Glutamatergic neuron (in vitro differentiated cells): ENCODE data around the gene HTR2C. TPM values are rescaled to one million over a fixed set of nuclear protein-coding genes. Genes with fewer than 3 reads are reported as not detected.

Source experiments
- DNase-seq: peaks from one replicate; pipeline ENCODE4 v3.0.0; 2022
- H3K27ac Mint-ChIP-seq: one replicate; pipeline ENCODE4 v1.8.0; 2020; ENCODE audit warnings: mild to moderate bottlenecking, mixed read lengths, inconsistent platforms; ENCODE audit not compliant: unreplicated experiment
- H3K27me3 Mint-ChIP-seq: one replicate; pipeline ENCODE4 v1.8.0; 2020; ENCODE audit warnings: mild to moderate bottlenecking, moderate library complexity, mixed read lengths, inconsistent platforms; ENCODE audit not compliant: unreplicated experiment
- H3K36me3 Mint-ChIP-seq: one replicate; pipeline ENCODE4 v1.8.0; 2020; ENCODE audit warnings: mild to moderate bottlenecking, mixed read lengths, inconsistent platforms; ENCODE audit not compliant: unreplicated experiment
- H3K4me1 Mint-ChIP-seq: one replicate; pipeline ENCODE4 v1.8.0; 2020; ENCODE audit warnings: mild to moderate bottlenecking, low read depth, mixed read lengths, inconsistent platforms; ENCODE audit not compliant: unreplicated experiment
- H3K4me3 Mint-ChIP-seq: one replicate; pipeline ENCODE4 v1.8.0; 2020; ENCODE audit warnings: mild to moderate bottlenecking, mixed read lengths, inconsistent platforms; ENCODE audit not compliant: unreplicated experiment
- H3K9me3 Mint-ChIP-seq: one replicate; pipeline ENCODE4 v1.8.0; 2020; ENCODE audit warnings: mild to moderate bottlenecking, moderate library complexity, mixed read lengths, inconsistent platforms; ENCODE audit not compliant: unreplicated experiment
- total RNA-seq: library from RNA; stranded (reverse); fragmentation: NEBNext Ultra II Directional; extraction: Animal tissue kit (Norgen Biotek cat#: 25700); gene quantifications from one replicate; pipeline ENCODE4 v1.2.1, GENCODE V29; 2021; ENCODE audit not compliant: unreplicated experiment
- TF ChIP-seq, protein P1 (sequence below): fragments of 200-600 bp; sonication (generic); IDR thresholded peaks from one replicate; pipeline ENCODE4 v1.5.0; 2021; ENCODE audit not compliant: partially characterized antibody, unreplicated experiment

HTR2C gene
- total RNA-seq, 1 donor from 2014 or later, result not detected

DNA sequence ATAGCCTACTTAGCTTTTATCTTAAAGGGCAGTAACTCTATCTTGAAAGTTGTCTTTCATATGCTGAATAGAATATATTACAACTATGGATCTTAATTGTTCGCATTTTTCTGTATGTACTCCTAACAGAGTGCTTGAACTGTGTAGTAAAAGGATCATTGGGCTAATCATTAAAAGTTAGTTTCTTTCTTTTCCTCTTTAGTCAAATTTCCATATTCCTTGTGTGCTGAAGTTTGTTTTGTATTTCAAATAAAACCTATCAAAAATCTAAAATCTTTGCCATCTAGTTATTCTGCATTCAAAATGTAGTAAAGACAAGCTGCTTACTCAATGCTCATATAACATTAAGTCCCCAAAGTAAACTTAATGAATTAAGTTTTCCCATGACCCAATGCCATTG, 182.7 kb downstream of the HTR2C start:
- no peak for DNase-seq
- Mint-ChIP-seq H3K4me3 (no peak overlapping the region), H3K4me1 (no peaks in the 10 kb centered on the region), H3K36me3 (no peaks in the 10 kb centered on the region), H3K27me3 (no peaks in the 10 kb centered on the region), H3K27ac (no peak overlapping the region), H3K9me3 (no peaks in the 10 kb centered on the region)
- TF ChIP-seq, protein P1, sequence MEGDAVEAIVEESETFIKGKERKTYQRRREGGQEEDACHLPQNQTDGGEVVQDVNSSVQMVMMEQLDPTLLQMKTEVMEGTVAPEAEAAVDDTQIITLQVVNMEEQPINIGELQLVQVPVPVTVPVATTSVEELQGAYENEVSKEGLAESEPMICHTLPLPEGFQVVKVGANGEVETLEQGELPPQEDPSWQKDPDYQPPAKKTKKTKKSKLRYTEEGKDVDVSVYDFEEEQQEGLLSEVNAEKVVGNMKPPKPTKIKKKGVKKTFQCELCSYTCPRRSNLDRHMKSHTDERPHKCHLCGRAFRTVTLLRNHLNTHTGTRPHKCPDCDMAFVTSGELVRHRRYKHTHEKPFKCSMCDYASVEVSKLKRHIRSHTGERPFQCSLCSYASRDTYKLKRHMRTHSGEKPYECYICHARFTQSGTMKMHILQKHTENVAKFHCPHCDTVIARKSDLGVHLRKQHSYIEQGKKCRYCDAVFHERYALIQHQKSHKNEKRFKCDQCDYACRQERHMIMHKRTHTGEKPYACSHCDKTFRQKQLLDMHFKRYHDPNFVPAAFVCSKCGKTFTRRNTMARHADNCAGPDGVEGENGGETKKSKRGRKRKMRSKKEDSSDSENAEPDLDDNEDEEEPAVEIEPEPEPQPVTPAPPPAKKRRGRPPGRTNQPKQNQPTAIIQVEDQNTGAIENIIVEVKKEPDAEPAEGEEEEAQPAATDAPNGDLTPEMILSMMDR, result no peak

DNA sequence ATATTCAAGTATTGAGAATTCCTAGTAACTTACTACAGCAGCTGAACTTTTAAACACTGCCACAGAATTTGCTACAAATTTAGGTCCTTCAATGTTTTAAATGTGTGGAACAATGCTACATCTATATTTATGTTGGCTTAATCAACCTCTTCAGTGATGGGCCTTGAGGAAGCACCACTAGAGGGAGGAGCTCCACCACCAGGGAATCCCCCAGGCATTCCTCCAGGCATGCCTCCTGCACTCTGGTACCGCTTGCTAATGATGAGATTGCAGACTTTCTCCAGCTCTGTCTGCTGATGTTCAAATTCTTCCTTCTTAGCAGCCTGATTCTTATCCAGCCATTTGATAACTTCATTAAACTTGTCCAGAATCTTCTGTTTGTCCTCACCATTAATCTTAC, 190.8 kb downstream of the HTR2C start:
- no peak overlapping the region for H3K4me3 Mint-ChIP-seq
- H3K36me3 Mint-ChIP-seq, result no peaks in the 10 kb centered on the region
- TF ChIP-seq, protein P1, result no peak
- no peaks in the 10 kb centered on the region for H3K9me3 Mint-ChIP-seq
- no peaks in the 10 kb centered on the region for H3K27me3 Mint-ChIP-seq
- DNase-seq, result no peak
- H3K4me1 Mint-ChIP-seq, result no peaks in the 10 kb centered on the region
- no peak overlapping the region for H3K27ac Mint-ChIP-seq

DNA sequence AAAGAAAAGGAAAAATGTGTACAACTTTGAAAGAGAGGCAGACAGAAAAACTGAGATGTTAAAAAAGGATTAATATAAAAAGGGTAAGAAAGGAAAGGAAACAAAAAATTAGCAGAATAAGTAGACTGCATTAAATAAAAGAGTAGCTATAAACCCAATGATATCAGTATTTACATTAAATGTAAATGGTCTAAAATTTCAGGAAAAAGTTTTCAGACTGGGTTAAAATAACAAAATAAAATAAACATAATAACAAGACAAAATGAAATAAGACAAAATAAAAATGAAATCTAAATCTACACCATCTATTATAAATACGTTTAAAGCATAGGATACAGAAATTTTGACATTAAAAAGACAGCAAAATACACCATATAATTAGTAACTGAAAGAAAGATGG, 199.0 kb downstream of the HTR2C start:
- Mint-ChIP-seq H3K4me1 (no peaks in the 10 kb centered on the region), H3K9me3 (no peaks in the 10 kb centered on the region), H3K36me3 (no peaks in the 10 kb centered on the region), H3K27ac (no peak overlapping the region), H3K27me3 (no peaks in the 10 kb centered on the region), H3K4me3 (no peak overlapping the region)
- TF ChIP-seq, protein P1, result no peak
- DNase-seq, result no peak

DNA sequence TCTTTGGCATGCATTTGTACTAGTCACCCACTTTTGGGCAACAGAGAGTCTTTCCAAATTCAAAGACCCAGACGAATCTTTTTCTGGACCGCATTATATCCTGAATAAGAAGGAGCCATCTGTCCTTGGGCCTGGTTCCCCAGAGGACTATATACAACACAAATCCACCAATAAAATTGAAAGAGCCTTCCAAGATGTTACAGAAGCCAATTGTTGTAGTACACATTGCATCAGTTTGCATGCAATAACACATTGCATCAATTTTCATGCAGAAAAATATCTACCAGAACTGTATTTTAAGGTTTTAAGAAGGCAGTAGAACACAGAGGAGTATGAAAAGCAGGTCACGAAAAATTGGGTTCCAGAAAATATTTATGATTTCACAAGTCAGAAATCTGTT, 203.2 kb downstream of the HTR2C start:
- TF ChIP-seq, protein P1, result no peak

DNA sequence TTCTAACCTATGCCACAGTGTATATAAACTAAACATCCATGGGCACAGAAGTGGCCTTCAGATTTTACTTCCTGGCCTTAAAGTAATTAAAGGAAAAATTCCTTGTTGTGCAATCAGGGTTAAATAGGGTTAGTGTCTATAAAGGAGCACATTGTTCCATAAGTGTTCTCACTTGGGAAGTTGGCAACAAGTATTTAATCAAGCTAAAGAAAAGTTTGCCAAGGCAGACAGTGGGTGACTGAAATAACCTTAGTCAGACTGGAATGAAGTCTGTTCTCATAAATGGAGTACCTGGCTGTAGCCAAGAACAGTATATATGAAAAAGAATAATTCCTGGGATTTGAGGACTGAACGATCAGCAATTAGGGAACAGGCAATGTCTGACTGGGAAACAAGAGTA, 213.6 kb downstream of the HTR2C start:
- Mint-ChIP-seq H3K27me3 (no peaks in the 10 kb centered on the region), H3K9me3 (no peaks in the 10 kb centered on the region), H3K4me3 (no peak overlapping the region), H3K36me3 (no peaks in the 10 kb centered on the region), H3K27ac (no peak overlapping the region), H3K4me1 (no peaks in the 10 kb centered on the region)
- TF ChIP-seq, protein P1, result no peak
- no peak for DNase-seq

More for the DNA sequence above, 203.2 kb downstream of the HTR2C start:
- no peaks in the 10 kb centered on the region for H3K27me3 Mint-ChIP-seq
- H3K27ac Mint-ChIP-seq, result no peak overlapping the region
- H3K4me3 Mint-ChIP-seq, result no peak overlapping the region
- H3K36me3 Mint-ChIP-seq, result no peaks in the 10 kb centered on the region
- no peaks in the 10 kb centered on the region for H3K4me1 Mint-ChIP-seq
- DNase-seq, result no peak
- H3K9me3 Mint-ChIP-seq, result no peaks in the 10 kb centered on the region
